ENCODE measurements around the gene EPHA10. TPM values are rescaled to one million over a fixed set of nuclear protein-coding genes. Genes with fewer than 3 reads are reported as not detected.

Gene EPHA10
- total and polyA plus RNA-seq, 5 donors from 2014 or later, result not detected

DNA sequence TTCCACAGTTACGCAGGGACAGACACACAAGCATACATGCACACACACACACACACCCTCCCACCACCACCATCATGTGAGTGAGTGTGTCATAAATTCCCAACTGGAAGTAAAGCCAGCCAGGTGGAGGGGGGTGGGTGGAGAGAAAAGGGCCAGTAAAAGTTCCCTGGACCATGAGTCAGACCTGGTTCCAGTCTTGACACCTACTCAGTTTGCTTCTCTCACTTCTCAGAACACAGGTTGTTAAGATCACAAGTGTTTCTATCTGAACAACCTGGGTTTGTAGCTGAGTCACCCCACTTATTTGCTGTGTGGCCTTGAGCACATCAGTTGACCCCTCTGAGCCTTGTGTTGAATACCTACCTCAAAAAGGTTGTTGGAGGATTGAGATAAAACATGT lies 9.6 kb downstream of the EPHA10 start:
- no peak for DNase-seq
- H3K4me1 Mint-ChIP-seq, result peaks cover 0 to 11% (median 5%) of the 10 kb centered on the region in 4 donors
- Histone ChIP-seq H3K27me3 (ENCODE audit: control insufficient read depth, insufficient read depth, low read length) (peaks cover 9% of the 10 kb centered on the region), H3K9me3 (ENCODE audit: control insufficient read depth in 2 of 2, low read length in 2 of 2) (no peaks in the 10 kb centered on the region), H3K4me3 (ENCODE audit: low read depth, low read length) (no peak overlapping the region), H3K4me1 (ENCODE audit: control insufficient read depth, insufficient read depth, low read length, poor library complexity, severe bottlenecking) (peaks cover 9% of the 10 kb centered on the region), H3K27ac (ENCODE audit: insufficient read depth, low read length, poor library complexity, severe bottlenecking) (no peak overlapping the region), H3K36me3 (ENCODE audit: control insufficient read depth, insufficient read depth, low read length) (no peaks in the 10 kb centered on the region)
- peaks cover under 1% of the 10 kb centered on the region for H3K36me3 Mint-ChIP-seq
- H3K27ac Mint-ChIP-seq, result no peak overlapping the region
- peaks cover 24% of the 10 kb centered on the region for H3K27me3 Mint-ChIP-seq
- no peak for ATAC-seq (ENCODE audit: low read depth in 2 of 2)
- H3K9me3 Mint-ChIP-seq, result peaks cover 0 to 4% (median 0%) of the 10 kb centered on the region in 7 donors
- H3K4me3 Mint-ChIP-seq, result peak overlapping the region in 1 of 4 donors; percentile 30

DNA sequence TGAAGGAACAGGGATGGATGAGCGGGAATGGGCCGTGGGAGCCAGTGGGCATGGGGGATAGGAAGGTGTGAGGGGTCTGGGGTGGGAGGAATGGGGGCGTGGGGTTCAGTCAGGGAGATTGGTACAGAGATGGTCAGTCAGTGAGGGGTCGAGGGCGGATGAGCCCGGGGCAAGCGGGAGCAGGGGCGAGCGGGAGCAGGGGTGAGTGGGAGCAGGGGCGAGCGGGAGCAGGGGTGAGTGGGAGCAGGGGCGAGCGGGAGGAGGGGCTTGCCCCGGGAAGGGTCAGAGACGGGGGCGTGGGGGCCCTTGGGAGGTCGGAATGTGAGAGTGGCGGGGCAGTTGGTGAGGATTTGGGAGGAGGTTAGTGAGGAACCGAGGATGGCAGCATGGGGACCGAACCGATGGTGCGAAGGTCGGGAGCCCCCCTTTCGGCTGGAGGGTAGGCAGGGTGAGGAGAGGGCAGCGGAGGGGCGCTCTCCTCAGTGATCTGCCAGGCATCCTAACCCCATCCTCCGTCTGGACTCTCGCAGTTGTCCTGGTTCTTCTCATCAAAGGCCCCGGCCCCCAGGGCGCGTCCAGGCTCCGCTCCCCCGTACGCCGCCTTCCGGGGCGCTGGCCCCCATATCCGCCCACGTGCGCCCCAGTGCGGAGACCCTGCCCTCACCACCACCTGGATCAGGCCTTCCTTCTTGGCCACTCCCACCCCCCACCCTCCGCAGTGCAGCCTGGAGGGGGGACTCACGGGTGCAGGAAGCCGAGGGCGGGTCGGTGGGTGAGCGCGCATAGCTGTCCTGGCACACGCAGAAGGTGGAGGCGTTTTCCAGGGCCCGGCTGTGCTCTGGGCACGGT lies 11.2 kb downstream of the EPHA10 start:
- H3K9me3 Mint-ChIP-seq, result peaks cover 0 to 4% (median 0%) of the 10 kb centered on the region in 7 donors
- H3K36me3 Mint-ChIP-seq, result peaks cover 3% of the 10 kb centered on the region
- H3K4me3 Mint-ChIP-seq, result peak overlapping the region in 2 of 4 donors; percentile 41 to 79
- H3K27me3 Mint-ChIP-seq, result peaks cover 28% of the 10 kb centered on the region
- ATAC-seq (ENCODE audit: low read depth in 2 of 2) (no peak), DNase-seq (peak in 1 of 3 donors; percentile 10)
- H3K27ac Mint-ChIP-seq, result no peak overlapping the region
- Histone ChIP-seq H3K27me3 (ENCODE audit: control insufficient read depth, insufficient read depth, low read length) (peaks cover 9% of the 10 kb centered on the region), H3K4me3 (ENCODE audit: low read depth, low read length) (no peak overlapping the region), H3K36me3 (ENCODE audit: control insufficient read depth, insufficient read depth, low read length) (no peaks in the 10 kb centered on the region), H3K4me1 (ENCODE audit: control insufficient read depth, insufficient read depth, low read length, poor library complexity, severe bottlenecking) (peaks cover 9% of the 10 kb centered on the region), H3K9me3 (ENCODE audit: control insufficient read depth in 2 of 2, low read length in 2 of 2) (no peaks in the 10 kb centered on the region), H3K27ac (ENCODE audit: insufficient read depth, low read length, poor library complexity, severe bottlenecking) (no peak overlapping the region)
- H3K4me1 Mint-ChIP-seq, result peaks cover 0 to 11% (median 5%) of the 10 kb centered on the region in 4 donors

DNA sequence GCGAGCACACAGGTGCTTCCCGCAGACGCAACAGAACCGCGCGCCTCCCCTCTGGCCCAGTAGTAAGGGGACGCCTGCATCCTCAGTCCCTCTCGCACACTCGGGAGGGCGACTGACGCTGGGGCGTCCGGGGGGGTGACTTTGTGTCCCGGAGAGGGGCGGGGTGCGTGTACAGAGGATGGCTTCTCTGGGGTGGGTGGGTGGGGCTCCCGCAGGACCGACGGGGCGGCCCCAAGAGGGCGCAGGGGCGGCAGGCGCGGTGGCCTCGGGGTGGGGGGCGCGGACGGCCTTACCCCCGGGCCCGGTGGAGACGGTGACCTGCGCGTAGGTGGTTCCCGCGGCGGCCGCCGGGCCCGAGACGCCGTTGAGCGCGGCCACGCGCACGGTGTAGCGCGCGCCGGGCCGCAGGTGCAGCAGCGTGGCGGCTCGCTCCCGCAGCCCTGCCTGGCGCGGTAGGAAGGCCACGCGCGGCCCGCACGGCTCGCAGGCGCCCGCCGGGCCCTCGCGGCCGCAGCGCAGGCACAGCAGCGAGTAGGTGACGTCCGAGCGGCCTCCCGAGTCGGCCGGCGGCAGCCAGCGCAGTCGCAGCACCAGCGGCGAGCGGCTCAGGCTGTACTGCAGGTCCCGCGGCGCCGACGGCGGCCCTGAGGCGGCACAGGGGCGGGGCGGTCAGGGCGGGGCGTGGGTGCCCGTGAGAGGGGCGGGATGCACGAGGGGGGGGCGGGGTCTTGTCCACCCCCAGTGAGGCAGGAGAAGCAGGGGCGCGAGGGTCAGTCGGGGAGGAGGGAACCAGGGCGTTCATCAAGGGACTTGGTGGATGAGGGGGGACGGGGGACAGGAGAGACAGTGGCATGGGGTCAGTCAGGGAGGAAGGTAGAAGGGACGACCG lies 12.1 kb downstream of the EPHA10 start:
- peaks cover 11% of the 10 kb centered on the region for H3K27me3 ChIP-seq (ENCODE audit: control insufficient read depth, insufficient read depth, low read length)
- no peak overlapping the region for H3K4me3 ChIP-seq (ENCODE audit: low read depth, low read length)
- H3K4me3 Mint-ChIP-seq, result peak overlapping the region in 3 of 4 donors; percentile 61 to 79 (median 68)

DNA sequence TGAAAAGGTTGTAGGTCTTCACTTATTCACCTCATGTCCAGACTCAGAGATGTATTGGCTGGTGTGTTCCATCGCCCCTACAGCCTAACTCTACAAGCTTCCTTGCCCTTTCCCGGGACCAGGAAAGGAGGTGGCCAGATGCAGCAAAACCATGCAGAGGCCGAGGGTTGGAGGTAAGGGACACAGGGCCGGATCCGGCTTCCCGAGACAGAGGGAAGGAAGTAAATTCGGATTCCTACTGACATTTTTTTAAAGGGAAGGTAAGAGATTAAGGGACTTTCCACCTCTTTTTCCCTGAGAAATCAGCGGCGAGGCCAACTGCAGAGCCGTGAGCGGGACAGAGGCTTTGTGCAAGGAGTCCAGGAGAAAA lies 12.7 kb downstream of the EPHA10 start:
- Histone ChIP-seq H3K4me3 (ENCODE audit: low read depth, low read length) (no peak overlapping the region), H3K27ac (ENCODE audit: insufficient read depth, low read length, poor library complexity, severe bottlenecking) (no peak overlapping the region), H3K9me3 (ENCODE audit: control insufficient read depth in 2 of 2, low read length in 2 of 2) (no peaks in the 10 kb centered on the region), H3K4me1 (ENCODE audit: control insufficient read depth, insufficient read depth, low read length, poor library complexity, severe bottlenecking) (peaks cover 9% of the 10 kb centered on the region), H3K36me3 (ENCODE audit: control insufficient read depth, insufficient read depth, low read length) (no peaks in the 10 kb centered on the region), H3K27me3 (ENCODE audit: control insufficient read depth, insufficient read depth, low read length) (peaks cover 8% of the 10 kb centered on the region)
- Mint-ChIP-seq H3K27ac (no peak overlapping the region), H3K9me3 (peaks cover 0 to 5% (median 0%) of the 10 kb centered on the region in 7 donors), H3K4me3 (peak overlapping the region in 3 of 4 donors; percentile 61 to 77 (median 68)), H3K4me1 (peaks cover 0 to 11% (median 5%) of the 10 kb centered on the region in 4 donors), H3K27me3 (peaks cover 28% of the 10 kb centered on the region), H3K36me3 (peaks cover 3% of the 10 kb centered on the region)
- DNase-seq, result no peak
- ATAC-seq (ENCODE audit: low read depth in 2 of 2), result no peak

More for the DNA sequence above, 12.1 kb downstream of the EPHA10 start:
- Mint-ChIP-seq H3K36me3 (peaks cover 3% of the 10 kb centered on the region), H3K4me1 (peaks cover 0 to 11% (median 5%) of the 10 kb centered on the region in 4 donors), H3K9me3 (peaks cover 0 to 4% (median 0%) of the 10 kb centered on the region in 7 donors), H3K27me3 (peaks cover 28% of the 10 kb centered on the region), H3K27ac (no peak overlapping the region)
- H3K36me3 ChIP-seq (ENCODE audit: control insufficient read depth, insufficient read depth, low read length), result no peaks in the 10 kb centered on the region
- peak in 1 of 2 donors; percentile 42 for ATAC-seq (ENCODE audit: low read depth in 2 of 2)
- H3K9me3 ChIP-seq (ENCODE audit: control insufficient read depth in 2 of 2, low read length in 2 of 2), result no peaks in the 10 kb centered on the region
- no peak overlapping the region for H3K27ac ChIP-seq (ENCODE audit: insufficient read depth, low read length, poor library complexity, severe bottlenecking)
- DNase-seq, result peak in 1 of 3 donors; percentile 22
- H3K4me1 ChIP-seq (ENCODE audit: control insufficient read depth, insufficient read depth, low read length, poor library complexity, severe bottlenecking), result peaks cover 9% of the 10 kb centered on the region

DNA sequence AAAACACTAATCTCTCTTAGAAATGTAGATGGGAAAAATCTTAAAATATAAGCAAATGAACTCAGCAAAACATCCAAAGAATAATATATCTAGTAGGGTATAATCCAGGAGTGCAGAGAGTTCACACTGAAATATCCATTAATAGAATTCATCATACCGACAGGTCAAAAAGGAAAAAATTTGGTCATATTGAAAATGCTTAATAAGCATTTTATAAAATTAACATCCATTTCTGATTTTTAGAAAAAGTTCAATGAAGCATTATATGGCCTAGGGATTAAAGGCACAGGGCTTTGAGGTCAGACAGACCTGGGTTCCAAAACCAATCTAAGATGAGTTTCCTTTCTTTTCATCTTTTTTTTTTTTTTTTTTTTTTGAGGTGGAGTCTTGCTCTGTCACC lies 16.4 kb downstream of the EPHA10 start:
- H3K36me3 Mint-ChIP-seq, result peaks cover 3% of the 10 kb centered on the region
- H3K4me1 ChIP-seq (ENCODE audit: control insufficient read depth, insufficient read depth, low read length, poor library complexity, severe bottlenecking), result peaks cover 6% of the 10 kb centered on the region
- H3K9me3 ChIP-seq (ENCODE audit: control insufficient read depth in 2 of 2, low read length in 2 of 2), result peaks cover 0 to 6% of the 10 kb centered on the region in 2 experiments
- DNase-seq (no peak), ATAC-seq (ENCODE audit: low read depth in 2 of 2) (no peak)
- H3K27me3 Mint-ChIP-seq, result peaks cover 31% of the 10 kb centered on the region
- no peak overlapping the region for H3K27ac Mint-ChIP-seq
- H3K27me3 ChIP-seq (ENCODE audit: control insufficient read depth, insufficient read depth, low read length), result peaks cover 13% of the 10 kb centered on the region
- no peak overlapping the region for H3K4me3 ChIP-seq (ENCODE audit: low read depth, low read length)
- no peak overlapping the region for H3K4me3 Mint-ChIP-seq
- H3K9me3 Mint-ChIP-seq, result peaks cover 0 to 9% (median 1%) of the 10 kb centered on the region in 7 donors
- no peak overlapping the region for H3K27ac ChIP-seq (ENCODE audit: insufficient read depth, low read length, poor library complexity, severe bottlenecking)
- no peaks in the 10 kb centered on the region for H3K36me3 ChIP-seq (ENCODE audit: control insufficient read depth, insufficient read depth, low read length)
- peaks cover 0 to 11% (median 3%) of the 10 kb centered on the region in 4 donors for H3K4me1 Mint-ChIP-seq

DNA sequence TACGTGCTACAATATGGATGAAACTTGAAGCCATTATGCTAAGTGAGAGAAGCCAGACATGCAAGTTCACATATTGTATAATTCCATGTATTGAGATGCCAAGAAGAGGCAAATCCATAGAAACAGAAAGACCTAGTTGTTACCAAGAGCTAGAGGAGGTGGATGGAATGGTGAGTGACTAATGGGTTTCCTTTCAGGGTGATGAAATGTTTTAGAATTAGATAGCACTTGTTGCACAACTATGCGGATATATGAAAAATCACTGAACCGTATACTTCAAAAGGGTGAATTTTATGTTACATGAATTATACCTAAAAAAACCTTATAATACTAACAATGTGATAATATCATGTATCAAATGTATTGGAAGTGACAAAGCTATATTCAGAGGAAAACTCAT lies 18.1 kb downstream of the EPHA10 start:
- no peaks in the 10 kb centered on the region for H3K36me3 ChIP-seq (ENCODE audit: control insufficient read depth, insufficient read depth, low read length)
- H3K27me3 Mint-ChIP-seq, result peaks cover 36% of the 10 kb centered on the region
- H3K4me1 Mint-ChIP-seq, result peaks cover 0 to 6% (median under 1%) of the 10 kb centered on the region in 4 donors
- H3K27me3 ChIP-seq (ENCODE audit: control insufficient read depth, insufficient read depth, low read length), result peaks cover 13% of the 10 kb centered on the region
- H3K4me3 Mint-ChIP-seq, result no peak overlapping the region
- no peak overlapping the region for H3K4me3 ChIP-seq (ENCODE audit: low read depth, low read length)
- H3K9me3 Mint-ChIP-seq, result peaks cover 0 to 9% (median 1%) of the 10 kb centered on the region in 7 donors
- ATAC-seq (ENCODE audit: low read depth in 2 of 2), result no peak
- no peak overlapping the region for H3K27ac ChIP-seq (ENCODE audit: insufficient read depth, low read length, poor library complexity, severe bottlenecking)
- DNase-seq, result no peak
- H3K4me1 ChIP-seq (ENCODE audit: control insufficient read depth, insufficient read depth, low read length, poor library complexity, severe bottlenecking), result no peaks in the 10 kb centered on the region
- H3K9me3 ChIP-seq (ENCODE audit: control insufficient read depth in 2 of 2, low read length in 2 of 2), result peaks cover 0 to 9% of the 10 kb centered on the region in 2 experiments
- no peak overlapping the region for H3K27ac Mint-ChIP-seq
- H3K36me3 Mint-ChIP-seq, result peaks cover 3% of the 10 kb centered on the region

DNA sequence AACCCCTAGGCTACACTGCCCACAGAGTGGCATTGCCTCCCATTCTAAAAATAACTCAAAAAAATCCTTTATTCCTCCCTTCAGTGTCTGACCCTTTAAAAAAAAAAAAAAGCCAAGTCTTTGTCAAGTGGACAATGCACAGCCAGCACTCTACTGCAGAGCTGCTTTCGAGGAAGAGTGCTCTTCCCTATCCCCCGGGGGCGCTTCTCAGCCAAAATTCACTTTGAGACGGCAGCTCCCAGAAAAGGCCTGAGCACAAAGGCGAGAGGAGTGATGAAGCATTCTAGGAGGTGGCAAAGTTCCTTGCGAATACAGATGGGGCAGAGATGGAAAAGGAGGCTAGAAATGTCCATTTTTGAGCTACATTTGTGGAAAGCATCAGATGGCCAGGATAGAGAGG lies 23.3 kb downstream of the EPHA10 start:
- Histone ChIP-seq H3K4me3 (ENCODE audit: low read depth, low read length) (no peak overlapping the region), H3K27me3 (ENCODE audit: control insufficient read depth, insufficient read depth, low read length) (peaks cover 9% of the 10 kb centered on the region), H3K27ac (ENCODE audit: insufficient read depth, low read length, poor library complexity, severe bottlenecking) (no peak overlapping the region), H3K36me3 (ENCODE audit: control insufficient read depth, insufficient read depth, low read length) (no peaks in the 10 kb centered on the region), H3K4me1 (ENCODE audit: control insufficient read depth, insufficient read depth, low read length, poor library complexity, severe bottlenecking) (no peaks in the 10 kb centered on the region), H3K9me3 (ENCODE audit: control insufficient read depth in 2 of 2, low read length in 2 of 2) (peaks cover 0 to 7% of the 10 kb centered on the region in 2 experiments)
- no peaks in the 10 kb centered on the region for H3K4me1 Mint-ChIP-seq
- peaks cover 0 to 7% (median 3%) of the 10 kb centered on the region in 7 donors for H3K9me3 Mint-ChIP-seq
- no peak overlapping the region for H3K4me3 Mint-ChIP-seq
- no peaks in the 10 kb centered on the region for H3K36me3 Mint-ChIP-seq
- H3K27me3 Mint-ChIP-seq, result peaks cover 25% of the 10 kb centered on the region
- H3K27ac Mint-ChIP-seq, result no peak overlapping the region
- DNase-seq (no peak), ATAC-seq (ENCODE audit: low read depth in 2 of 2) (no peak)
